Glomerular visceral epithelial cell (primary cell): ENCODE data around the gene WDR54.
"Not testable (repeated sequence)": the region's sequence is repeated elsewhere in the genome, so short reads cannot be mapped to it uniquely, and the experiment has no call there.

ENCODE experiments used
- DNase-seq: peaks from one replicate; pipeline ENCODE4 v3.0.0-alpha.2; 2016; ENCODE audit errors: extremely low spot score

WDR54 gene

DNA sequence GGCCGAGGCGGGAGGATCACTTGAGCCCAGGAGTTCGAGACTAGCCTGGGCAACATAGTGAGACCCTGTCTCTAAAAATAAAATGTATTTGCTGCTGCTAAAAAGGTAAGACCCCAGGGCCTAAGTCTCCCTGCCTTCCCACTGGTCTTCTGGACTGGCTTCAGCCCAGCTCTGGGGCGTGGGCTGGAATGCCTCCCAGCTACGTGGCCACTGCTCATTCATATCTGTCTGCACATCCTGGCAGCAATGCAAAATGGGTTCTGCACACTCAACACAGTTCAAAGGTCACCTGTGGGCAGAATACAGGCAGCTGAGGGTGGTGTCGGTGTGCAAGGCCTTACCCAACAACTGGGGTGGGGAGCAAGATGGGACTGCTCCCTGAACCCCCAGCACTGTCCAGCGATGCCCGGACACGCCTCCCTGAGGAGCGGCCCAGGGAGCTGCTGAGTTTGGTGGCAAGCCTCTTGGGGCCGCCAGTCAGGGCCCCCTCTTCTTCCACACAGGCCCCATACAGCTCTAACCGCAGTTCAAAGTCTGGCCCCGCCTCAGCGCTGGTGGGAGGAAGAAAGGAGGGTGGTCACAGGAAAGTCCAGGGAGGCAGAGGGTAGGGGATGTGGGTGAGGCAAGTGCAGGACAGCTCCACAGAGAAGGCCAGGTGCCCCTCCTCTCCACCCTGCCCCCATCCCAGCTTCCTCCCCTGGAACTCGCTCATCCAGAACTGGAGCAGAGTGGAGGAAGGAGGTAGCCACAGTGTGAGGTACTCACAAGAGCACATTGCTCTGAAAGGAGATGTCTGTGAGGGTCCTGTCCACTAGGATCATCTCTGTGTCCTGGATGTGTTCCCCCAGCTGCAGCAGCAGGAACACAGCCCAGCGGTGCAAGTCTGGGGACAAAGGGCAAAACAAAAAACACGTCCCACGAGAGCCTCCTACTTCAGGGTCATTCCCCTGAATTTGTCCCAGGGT, 8.2 kb downstream of the WDR54 start:
- peak; percentile 30 for DNase-seq

DNA sequence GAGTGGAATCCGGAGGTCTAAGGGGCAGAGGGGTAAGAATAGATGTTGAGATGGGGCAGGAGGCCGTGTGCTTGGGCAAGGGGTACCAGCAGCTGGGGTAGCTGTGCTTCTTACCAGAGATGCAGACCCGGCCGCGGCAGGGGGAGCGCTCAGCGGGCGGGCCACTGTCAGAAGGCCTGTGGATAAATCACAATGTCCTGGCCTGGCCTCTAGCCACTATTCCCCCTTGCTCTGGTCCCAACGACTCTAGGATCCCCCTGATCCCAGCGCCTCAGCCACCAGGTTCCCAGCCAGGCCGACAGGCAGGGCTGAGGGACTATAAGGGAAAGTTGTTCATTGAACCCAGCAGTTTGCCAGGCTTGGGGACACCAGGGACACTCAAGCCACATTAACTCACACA, 9.0 kb downstream of the WDR54 start:
- DNase-seq = no peak

DNA sequence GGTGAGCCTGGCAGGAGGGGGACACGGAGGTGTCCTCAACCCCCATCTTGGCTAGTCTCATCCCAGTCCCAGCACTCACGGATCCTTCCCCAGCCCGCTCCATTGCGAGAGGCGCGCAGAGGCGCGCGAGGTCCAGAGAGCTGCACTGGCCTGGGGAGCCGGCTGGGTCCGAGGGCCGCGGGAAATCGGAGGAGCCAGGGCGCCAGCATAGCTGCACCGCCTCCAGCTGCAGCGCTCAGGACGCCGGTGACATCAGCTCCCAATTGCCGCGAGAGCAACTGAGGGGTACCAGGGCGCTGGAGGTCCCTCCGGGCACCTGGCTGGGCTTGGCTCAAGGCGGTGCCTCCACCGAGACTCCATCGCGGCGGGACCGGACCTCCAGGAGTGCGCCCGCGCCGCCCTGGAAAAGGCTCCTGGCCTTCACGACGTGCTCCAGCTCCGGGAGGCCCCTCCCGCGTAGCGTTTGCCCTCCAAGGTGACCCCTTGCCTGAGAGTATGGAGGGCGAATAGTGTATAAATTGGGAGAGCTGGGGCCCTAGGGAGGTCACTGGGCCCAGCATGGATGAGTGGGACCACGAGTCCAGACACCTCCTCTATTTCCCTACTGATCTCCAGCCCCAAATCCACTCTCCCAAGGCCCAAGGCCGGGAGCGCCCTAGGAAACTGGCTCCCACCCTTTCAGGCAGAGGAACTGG, 14.7 kb downstream of the WDR54 start:
- no peak for DNase-seq

DNA sequence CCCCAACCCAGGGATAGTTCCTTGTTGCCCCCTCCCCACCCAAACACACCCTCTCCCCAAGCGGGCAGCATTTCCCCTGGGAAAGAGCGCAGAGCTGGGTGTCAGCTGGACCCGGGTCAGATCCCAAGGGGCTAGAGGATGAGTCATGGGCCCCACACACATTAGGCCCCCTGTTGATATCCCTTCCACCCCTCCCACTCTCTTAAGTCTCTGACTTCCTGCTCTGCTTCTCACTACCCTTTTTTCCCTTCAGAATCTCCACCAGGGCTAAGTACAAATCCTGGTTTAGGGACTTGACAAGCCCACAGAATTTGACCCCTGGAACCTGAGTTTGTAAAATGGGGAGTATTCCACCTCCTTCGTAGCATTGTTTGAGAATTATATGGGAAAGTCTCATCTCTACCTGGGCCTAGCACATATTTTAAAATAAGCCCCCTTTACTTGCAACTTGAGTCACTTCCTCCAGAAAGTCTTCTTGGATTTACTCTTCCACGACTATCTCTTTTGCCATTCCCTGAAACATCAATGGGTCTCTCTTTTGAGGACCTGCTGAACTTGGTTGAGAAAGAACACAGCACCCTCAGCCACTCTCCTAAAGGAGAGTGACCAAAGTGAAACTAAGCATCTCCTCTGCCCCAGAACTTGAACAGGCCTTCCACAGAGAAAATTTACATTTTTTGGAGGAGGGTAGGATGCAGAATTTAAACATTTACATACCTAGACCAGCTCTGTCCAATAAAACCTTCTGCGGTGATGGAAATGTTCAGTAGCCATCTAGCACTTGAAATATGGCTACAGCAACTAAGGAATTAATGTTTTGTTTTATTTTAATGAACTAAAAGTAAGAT, 15.5 kb downstream of the WDR54 start:
- DNase-seq = no peak

DNA sequence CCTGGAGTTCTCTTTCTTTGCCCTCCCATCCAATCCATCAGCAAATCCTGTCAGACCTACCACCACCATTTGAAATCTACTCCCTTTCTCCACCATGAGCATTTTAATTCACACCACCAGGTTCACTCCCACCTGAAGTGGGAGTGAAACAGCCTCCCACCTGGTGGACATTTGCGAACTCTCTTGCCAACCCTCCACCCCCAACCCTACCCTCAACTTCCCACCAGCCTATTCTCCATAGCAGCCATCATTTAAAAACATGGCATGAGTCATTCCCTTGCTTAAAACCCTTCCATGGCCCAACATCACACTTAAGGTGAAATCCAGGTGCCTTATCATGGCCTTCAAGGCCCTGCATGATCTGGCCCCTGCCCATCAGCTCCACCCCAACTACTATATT, 16.7 kb downstream of the WDR54 start:
- DNase-seq = no peak

DNA sequence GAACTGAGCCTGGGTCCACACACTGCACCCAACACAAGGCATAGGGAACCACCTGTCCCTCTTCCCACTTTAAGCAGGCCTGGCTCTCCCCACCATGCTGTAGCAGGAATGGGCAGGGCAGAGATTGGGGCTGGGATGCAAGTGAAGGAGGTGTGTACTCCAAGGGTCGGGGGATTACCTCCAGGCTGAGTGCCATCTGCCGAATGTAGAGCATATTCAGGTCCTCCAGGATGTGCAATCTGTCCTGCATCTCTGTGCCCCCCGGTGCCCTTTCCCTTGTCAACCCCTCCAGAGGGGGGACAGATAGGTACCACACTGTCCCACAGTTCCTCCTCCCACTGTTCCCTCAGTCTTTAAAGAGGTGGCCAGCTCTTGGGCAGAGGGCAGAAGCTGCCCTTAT, 17.8 kb downstream of the WDR54 start:
- DNase-seq = no peak

DNA sequence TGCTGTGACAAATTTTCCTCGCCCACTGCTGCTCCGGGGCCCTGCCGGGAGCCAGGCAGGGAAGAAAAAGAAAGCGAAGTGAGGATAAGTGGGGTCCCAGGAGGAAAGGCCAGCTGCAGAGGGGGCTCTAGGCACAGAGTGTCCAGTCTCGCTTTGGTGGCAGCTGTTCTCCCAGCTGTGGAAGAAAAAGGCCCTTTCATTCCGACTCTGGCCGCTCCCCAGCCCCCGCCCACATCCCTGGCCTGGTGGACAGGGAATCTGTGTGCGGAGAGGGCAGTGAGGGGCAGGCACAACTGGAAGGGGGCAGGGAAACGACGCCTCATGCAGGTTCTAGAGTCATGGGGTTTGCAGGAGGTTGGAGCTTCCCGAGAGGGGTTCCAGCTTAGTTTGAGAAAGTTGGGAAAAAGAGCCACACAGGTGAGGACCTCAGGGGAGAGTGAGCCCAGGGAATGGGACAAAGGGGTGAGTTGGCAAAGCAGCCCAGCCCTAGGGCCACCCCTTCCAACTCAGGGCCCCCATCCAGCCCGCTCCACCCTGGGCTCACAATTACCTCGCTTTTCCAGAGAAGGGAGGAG, 18.4 kb downstream of the WDR54 start:
- peak; percentile 34 for DNase-seq

DNA sequence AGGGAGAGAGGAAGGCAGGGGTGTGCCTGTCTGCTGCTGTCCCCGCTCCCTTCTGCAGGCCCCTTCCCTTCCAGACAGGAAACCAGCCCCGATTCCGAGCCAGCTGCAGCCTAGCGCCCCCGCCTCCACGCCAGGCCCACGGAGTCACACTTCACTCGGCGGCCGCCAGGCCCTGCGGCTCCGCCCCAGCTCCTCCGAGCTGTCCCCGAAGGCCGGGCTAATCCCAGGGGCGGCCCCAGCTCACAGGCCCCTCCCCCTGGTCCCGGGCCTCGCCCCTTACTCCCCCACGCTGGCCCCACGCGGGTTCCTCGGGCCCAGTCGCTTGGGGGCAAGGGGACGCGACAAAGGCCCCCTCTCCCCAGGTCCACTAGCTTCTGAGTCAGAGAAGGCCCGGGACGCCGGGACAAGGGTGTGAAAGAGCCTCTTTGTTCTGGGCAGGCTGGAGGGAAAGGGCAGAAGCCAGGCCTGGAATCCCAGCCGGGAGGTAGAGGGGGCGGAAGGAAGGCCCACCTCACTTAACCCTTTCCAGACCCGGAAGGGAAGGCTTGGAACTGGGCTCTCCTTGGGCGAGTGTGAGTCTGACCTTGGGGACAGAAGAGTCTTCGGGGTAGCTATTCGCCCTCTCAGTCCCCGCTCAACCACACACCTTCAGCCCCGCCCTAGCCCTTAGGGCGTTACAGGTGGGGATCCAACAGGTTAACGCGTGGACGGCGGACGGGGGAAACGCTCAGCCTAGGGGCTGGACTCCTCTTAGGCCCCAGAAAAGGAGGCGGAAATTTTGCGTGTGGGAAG, 19.0 kb downstream of the WDR54 start:
- peak; percentile 86 for DNase-seq

DNA sequence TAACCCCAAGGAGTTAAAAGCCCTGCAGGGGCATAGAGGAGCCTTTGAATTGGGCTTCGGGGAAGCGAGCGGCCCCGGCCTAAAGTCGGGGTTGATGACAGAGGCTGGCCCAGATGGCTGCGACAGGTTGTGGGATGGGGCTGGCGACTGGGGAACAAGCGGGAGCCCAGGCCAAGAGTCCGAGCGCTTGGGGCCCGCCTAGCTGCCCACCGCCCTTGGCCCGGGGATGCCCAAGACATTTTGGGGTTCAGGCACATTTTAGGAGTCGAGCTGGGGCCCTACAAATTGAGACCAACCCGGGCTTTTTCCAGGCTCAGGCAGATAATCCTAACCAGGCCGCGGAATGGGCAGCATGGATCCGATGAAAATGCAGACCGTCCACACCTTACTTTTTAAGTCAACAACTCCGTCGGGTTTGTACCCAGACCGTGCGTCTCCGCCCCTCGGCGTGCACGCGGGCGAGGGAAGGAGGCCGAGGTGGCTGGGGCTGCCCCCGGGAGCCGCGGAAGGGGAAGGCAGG, 19.7 kb downstream of the WDR54 start:
- no peak for DNase-seq

DNA sequence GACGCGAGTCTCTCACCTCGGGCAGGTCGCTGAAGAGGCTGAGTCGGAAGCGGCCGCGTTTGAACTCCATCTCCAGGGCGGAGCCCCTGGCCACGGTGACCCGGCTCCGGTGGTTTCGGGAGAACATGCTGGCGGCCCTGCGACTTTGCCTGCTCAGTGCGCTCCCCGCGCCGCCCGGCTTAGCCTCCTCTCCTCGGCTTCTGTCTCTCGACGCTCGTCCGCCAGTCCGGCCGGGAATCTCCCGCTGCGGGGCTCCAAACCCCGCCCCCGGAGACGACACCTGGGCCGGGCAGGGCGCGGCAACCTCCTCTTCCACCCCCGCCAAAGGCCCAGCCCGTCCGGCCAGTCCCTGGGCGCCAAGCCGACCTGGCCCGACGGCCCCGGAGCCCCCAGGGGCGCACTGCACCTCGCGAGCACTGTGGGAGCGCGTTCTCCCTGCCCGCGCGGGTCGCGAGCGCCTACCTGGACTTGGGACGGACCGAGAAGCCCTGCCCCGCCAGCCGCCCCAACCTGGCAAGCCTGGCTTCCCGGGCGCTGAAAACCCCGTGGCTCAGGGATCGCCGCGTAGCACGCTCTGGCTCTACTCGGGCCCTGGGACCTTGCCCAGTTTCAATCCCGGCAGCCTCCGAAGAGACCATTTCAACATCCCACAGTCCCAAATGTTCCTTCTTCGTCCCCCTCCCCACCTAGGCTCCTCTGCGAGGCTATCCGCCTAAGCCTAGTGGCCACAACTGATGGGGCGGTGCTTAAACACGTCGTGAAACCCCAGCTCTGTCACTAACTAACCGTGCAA, 20.4 kb downstream of the WDR54 start, which contains the start of gene RTKN:
Gene RTKN (minus strand): TSS at position 248 of the 793 bp plus-strand sequence. CDS start 121 bp downstream, at position 127.
- peak; percentile 73 for DNase-seq

DNA sequence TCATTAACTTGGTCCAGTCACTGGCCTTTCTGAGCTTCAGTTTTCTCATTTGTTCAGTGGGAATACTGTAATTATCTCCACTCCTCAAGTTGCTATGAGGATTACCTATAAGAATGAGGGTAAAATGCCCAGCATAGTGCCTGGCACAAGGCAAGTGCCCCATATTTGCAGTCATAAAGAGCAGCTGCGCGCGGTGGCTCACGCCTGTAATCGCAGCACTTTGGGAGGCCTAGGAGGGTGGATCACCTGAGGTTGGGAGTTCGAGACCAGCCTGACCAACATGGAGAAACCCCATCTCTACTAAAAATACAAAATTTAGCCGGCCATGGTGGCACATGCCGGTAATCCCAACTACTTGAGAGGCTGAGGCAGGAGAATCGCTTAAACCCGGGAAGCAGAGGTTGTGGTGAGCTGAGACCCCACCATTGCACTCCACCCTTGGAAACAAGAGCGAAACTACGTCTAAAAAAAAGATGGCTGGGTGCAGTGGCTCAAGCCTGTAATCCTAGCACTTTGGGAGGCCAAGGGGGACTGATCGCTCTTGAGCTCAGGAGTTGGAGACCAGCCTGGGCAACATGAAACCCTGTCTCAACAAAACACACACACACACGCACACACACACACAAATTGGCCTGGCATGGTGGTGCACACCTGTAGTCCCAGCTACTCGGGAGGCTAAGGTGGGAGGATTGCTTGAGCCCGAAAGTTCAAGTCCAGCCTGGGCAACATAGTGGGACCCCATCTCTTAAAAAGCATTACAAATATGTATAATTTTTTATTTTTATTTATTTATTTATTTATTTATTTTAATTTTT, 21.2 kb downstream of the WDR54 start:
- not testable (repeated sequence) for DNase-seq

DNA sequence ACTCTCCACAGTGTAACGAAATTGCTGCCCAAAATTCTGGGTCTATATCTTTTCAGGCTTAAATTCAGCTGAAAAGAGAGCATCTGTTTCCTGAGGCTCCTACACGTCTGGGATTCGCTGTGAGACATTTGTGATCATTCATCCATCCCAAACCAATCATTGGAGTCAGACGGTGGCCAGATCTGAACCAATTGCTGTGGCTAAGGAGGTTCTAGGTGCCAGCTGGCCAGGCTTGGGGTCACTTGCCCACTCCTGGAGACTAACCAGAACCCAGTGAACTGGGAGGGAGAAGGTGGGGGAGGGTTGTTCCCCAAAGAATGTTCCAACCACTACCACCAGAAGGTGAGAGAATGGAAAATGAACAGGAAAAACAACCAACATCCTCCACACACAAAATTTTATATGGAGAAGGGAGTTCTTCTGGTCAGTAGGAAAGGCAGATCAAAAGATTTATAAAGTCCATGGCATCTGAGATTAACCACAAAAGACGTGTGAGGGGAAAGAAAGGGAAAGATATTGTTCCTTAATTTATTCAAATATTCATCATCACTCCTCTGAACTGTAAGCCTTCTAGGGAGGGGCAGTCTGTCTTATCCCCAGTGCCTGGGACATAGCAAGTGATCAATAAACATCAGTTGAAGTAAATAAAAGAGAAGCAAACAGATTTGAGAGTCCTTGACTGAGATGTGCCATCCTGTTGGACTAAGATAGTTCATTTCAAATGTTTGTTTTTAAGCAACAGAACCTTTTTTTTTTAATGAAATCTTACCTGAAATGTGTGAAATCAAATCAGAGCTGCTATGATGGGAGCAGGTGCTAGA, 23.2 kb downstream of the WDR54 start:
- no peak for DNase-seq

DNA sequence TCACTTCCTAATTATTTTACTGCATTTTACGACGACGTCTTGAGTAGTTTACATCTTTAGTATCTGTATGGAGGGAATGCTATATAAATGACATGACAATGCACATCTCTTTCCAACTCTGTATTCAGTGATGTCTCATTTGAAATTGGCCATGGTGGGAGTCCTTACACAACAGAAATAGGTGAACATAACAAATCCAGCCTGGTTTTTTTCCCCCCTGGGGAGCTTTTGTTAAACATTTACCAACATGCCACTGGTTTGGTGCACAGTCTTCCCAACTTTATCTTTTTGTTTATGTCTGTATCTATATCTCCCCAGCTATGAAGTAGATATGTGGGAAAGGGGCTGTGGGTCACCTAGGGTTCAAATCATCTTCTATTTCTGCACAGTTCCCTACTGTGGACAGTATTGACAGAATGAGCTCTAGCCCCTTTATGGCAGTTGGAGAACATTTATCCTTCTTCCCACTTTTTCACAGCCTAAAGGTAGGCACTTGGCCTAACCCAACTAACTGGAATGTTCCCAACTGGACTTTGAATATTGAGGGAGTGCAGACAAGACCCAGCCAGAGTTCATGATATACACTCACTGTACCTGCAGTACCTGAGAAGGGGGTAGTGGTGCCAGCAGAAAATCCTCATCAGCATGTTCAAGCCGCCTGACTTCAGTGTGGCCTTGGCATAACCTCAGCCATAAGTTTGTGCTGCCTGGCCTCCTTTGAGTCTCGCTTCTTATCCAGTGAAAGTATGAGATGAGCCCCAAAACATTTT, 25.9 kb downstream of the WDR54 start:
- no peak for DNase-seq

DNA sequence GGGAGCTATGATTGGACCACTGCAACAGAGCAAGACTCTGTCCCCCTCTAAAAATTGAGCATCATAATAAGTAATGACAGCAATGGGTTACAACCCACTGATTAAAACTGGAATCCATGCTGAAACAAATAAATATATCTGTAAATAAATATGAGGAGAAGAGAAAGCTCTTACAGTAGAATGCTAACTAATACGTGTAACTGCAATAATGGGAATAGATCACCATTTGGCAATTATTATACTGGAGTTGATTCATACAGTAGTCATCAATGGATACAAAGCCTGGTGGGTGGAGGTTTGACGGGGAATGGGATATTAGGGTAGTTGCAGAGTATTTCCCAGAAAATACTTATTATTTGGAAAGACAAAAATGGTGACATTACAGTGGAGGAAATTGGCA, 27.2 kb downstream of the WDR54 start:
- DNase-seq = no peak

DNA sequence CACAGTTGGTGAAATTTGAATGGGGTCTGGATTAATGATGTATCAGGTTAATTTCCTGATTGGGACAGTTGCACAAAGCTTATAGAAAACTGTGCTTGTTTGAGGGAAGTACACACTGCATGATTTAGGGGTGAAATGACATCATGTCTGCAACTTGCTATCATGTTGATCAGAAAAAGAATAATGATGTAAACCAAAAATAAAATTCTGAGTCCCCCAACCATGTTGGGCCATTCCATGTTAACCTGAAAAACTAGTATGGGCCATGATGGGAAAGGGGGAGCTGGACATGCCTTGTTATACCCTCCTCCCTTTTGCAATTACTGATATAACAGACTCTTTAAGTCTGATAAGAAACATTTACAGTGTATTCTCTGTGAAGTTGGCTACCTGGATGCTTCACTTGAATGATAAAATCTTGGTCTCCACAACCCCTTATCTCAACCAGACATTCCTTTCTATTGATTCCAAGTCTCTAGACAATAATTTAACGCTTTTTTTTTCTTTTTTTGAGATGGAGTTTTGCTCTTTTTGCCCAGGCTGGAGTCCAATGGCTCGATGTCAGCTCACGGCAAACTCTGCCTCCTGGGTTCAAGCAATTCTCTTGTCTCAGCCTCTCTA, 29.1 kb downstream of the WDR54 start:
- DNase-seq = no peak

DNA sequence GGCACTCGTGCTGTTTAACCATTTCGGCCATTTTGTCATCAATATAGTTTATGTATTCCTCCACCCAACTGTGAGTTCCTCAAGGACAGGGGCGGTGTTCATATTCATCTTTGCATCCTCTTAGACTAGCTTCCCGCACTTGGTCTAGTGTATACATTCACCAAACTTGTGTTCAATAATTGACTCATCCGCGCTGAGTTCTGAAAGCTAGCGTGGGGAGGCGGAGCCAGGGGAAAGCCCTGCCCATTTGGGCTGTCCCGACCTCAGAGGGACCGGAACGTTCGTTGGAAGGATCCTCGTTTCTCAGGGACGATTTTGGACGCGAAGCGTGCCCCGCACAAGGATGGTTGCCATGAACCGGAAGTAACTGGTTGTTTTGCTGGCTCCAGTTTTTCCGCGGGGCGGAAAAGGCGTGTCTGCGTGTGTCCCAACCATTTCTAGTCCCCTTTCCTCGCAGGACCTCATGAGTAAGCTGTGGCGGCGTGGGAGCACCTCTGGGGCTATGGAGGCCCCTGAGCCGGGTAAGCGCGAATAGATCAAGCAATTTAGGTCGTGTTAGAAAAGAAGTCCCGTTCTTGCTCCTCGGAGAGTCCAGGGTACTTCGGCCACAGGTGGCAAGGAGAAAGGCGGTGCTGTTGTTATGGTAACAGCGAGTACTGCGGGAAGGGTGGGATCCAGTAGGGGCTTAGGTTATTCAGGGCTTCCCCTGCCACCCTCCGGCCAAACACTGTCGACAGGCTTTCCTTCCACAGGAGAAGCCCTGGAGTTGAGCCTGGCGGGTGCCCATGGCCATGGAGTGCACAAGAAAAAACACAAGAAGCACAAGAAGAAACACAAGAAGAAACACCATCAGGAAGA, 33.4 kb downstream of the WDR54 start, which contains the start of gene INO80B:
Gene INO80B (plus strand): TSS at position 434 of the 858 bp plus-strand sequence. CDS start 30 bp downstream, at position 464.
- DNase-seq = peak; percentile 96
